Ovary (tissue), 3 donors: ENCODE results near the gene STIM1.

Source experiments
- CTCF ChIP-seq, 3 donors: fragments of 450-650 bp in 2 of 3; fragments of 200-600 bp in 1 of 3; IDR thresholded peaks; one replicate each; pipeline versions ENCODE4 v1.5.1 to v1.8.0; 2016 to 2022; ENCODE audit warnings: antibody characterized with exemption in 3 of 3, mild to moderate bottlenecking in 1 of 3
- EP300 ChIP-seq: sonication (generic); formaldehyde crosslinking; IDR thresholded peaks from one replicate; pipeline ENCODE4 v1.6.1; 2017; ENCODE audit warnings: antibody characterized with exemption
- donor health status: DM: no; HTN: no; CAD: no.

DNA sequence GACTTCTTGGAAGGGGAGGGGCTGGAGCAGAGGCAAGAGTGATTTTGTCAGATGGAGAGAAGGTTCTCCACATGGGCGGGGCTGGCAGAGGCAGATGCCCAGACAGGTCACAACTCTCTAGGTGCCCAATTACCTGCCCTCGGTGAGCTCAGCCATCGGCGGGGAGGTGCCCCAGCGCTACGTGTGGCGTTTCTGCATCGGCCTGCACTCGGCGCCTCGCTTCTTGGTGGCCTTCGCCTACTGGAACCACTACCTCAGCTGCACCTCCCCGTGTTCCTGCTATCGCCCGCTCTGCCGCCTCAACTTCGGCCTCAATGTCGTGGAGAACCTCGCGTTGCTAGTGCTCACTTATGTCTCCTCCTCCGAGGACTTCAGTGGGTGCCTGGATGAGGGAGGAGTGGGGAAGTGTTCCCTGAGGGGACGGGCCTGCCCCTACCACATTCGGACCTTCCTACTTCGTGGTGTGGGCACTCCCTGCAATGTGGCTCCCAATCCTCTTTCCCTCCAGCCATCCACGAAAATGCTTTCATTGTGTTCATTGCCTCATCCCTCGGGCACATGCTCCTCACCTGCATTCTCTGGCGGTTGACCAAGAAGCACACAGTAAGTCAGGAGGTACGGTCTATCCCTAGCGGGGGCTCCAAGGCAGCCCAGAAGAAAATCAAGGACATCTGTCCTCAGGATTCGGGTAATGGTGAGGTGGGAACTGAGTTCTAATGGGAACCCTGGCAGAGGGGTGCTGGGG is 31.5 kb upstream of the STIM1 start:
- TF ChIP-seq CTCF (IDR thresholded peaks at IDR 0.05), result no peak
- no peak for TF ChIP-seq EP300
